ENCODE measurements around the gene GRIN2B.

GRIN2B gene

GRCh38 chr12:13952096-13952495 is 29.3 kb downstream of the GRIN2B start:
- DNase-seq (ENCODE audit: low spot score) (no peak), ATAC-seq (ENCODE audit: low read depth) (no peak)
- Histone ChIP-seq H3K4me1 (ENCODE audit: insufficient read depth, poor library complexity, severe bottlenecking) (no peaks in the 10 kb centered on the region), H3K9me3 (ENCODE audit: severe bottlenecking) (no peaks in the 10 kb centered on the region), H3K27ac (ENCODE audit: poor library complexity, severe bottlenecking) (no peak overlapping the region), H3K27me3 (ENCODE audit: insufficient read depth, poor library complexity, severe bottlenecking) (no peaks in the 10 kb centered on the region), H3K36me3 (ENCODE audit: low read depth) (no peaks in the 10 kb centered on the region), H3K4me3 (ENCODE audit: severe bottlenecking) (no peak overlapping the region)
- no peak for TF ChIP-seq CTCF (IDR thresholded peaks at IDR 0.05; ENCODE audit: poor library complexity, severe bottlenecking)

GRCh38 chr12:13950502-13950901 is 30.9 kb downstream of the GRIN2B start:
- DNase-seq (ENCODE audit: low spot score) (no peak), ATAC-seq (ENCODE audit: low read depth) (no peak)
- Histone ChIP-seq H3K27ac (ENCODE audit: poor library complexity, severe bottlenecking) (no peak overlapping the region), H3K4me1 (ENCODE audit: insufficient read depth, poor library complexity, severe bottlenecking) (no peaks in the 10 kb centered on the region), H3K27me3 (ENCODE audit: insufficient read depth, poor library complexity, severe bottlenecking) (no peaks in the 10 kb centered on the region), H3K9me3 (ENCODE audit: severe bottlenecking) (no peaks in the 10 kb centered on the region), H3K36me3 (ENCODE audit: low read depth) (no peaks in the 10 kb centered on the region), H3K4me3 (ENCODE audit: severe bottlenecking) (no peak overlapping the region)
- TF ChIP-seq CTCF (IDR thresholded peaks at IDR 0.05; ENCODE audit: poor library complexity, severe bottlenecking): no peak

- no peak for TF ChIP-seq CTCF (IDR thresholded peaks at IDR 0.05; ENCODE audit: poor library complexity, severe bottlenecking)
- DNase-seq (ENCODE audit: low spot score) (no peak), ATAC-seq (ENCODE audit: low read depth) (no peak)
- Histone ChIP-seq H3K36me3 (ENCODE audit: low read depth) (no peaks in the 10 kb centered on the region), H3K9me3 (ENCODE audit: severe bottlenecking) (no peaks in the 10 kb centered on the region), H3K4me3 (ENCODE audit: severe bottlenecking) (no peak overlapping the region), H3K27me3 (ENCODE audit: insufficient read depth, poor library complexity, severe bottlenecking) (no peaks in the 10 kb centered on the region), H3K4me1 (ENCODE audit: insufficient read depth, poor library complexity, severe bottlenecking) (no peaks in the 10 kb centered on the region), H3K27ac (ENCODE audit: poor library complexity, severe bottlenecking) (no peak overlapping the region)
Observed at GRCh38 chr12:13948621-13949020, 32.8 kb downstream of the GRIN2B start.

- Histone ChIP-seq H3K27me3 (ENCODE audit: insufficient read depth, poor library complexity, severe bottlenecking) (no peaks in the 10 kb centered on the region), H3K9me3 (ENCODE audit: severe bottlenecking) (no peaks in the 10 kb centered on the region), H3K36me3 (ENCODE audit: low read depth) (no peaks in the 10 kb centered on the region), H3K27ac (ENCODE audit: poor library complexity, severe bottlenecking) (no peak overlapping the region), H3K4me1 (ENCODE audit: insufficient read depth, poor library complexity, severe bottlenecking) (no peaks in the 10 kb centered on the region), H3K4me3 (ENCODE audit: severe bottlenecking) (no peak overlapping the region)
- ATAC-seq (ENCODE audit: low read depth) (no peak), DNase-seq (ENCODE audit: low spot score) (no peak)
- no peak for TF ChIP-seq CTCF (IDR thresholded peaks at IDR 0.05; ENCODE audit: poor library complexity, severe bottlenecking)
Observed at GRCh38 chr12:13947276-13947946, 34.0 kb downstream of the GRIN2B start.

GRCh38 chr12:13945641-13946040 is 35.8 kb downstream of the GRIN2B start:
- ATAC-seq (ENCODE audit: low read depth) (no peak), DNase-seq (ENCODE audit: low spot score) (no peak)
- no peaks in the 10 kb centered on the region for H3K4me1 ChIP-seq (ENCODE audit: insufficient read depth, poor library complexity, severe bottlenecking)
- no peaks in the 10 kb centered on the region for H3K36me3 ChIP-seq (ENCODE audit: low read depth)
- TF ChIP-seq CTCF (IDR thresholded peaks at IDR 0.05; ENCODE audit: poor library complexity, severe bottlenecking): no peak
- no peak overlapping the region for H3K4me3 ChIP-seq (ENCODE audit: severe bottlenecking)
- H3K27ac ChIP-seq (ENCODE audit: poor library complexity, severe bottlenecking): no peak overlapping the region
- no peaks in the 10 kb centered on the region for H3K27me3 ChIP-seq (ENCODE audit: insufficient read depth, poor library complexity, severe bottlenecking)
- no peaks in the 10 kb centered on the region for H3K9me3 ChIP-seq (ENCODE audit: severe bottlenecking)
